K562 treated with DMSO at 1 percent for 48 hours (cell line): Measurements from ENCODE around the gene KIR3DL3. TPM values are rescaled to one million over a fixed set of nuclear protein-coding genes. Genes with fewer than 3 reads are reported as not detected.

Experiments
- total RNA-seq: library from RNA; unstranded; fragments of 300-600 nt; gene quantifications from 2 replicates; pipeline ENCODE4 v1.2.3, GENCODE V29; 2022; ENCODE audit warnings: low replicate concordance; ENCODE audit errors: extremely low read depth

KIR3DL3 gene
- total RNA-seq = not detected in 2 replicates

DNA sequence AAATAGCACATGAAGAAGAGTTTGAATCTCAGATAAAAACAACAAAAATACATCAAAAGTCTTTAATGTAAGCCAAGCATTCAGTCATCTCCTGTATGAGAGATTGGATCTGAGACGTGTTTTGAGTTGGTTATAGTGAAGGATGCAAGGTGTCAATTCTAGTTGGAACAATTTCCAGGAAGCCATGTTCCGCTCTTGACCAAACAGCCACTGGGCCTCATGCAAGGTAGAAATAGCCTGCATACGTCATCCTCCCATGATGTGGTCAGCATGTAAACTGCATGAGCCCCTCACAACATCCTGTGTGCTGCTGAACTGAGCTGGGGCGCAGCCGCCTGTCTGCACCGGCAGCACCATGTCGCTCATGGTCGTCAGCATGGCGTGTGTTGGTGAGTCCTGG is at the start of gene KIR3DL3:
Gene KIR3DL3 (plus strand): TSS at position 301 of the 400 bp plus-strand sequence. CDS start 55 bp downstream, at position 356.

DNA sequence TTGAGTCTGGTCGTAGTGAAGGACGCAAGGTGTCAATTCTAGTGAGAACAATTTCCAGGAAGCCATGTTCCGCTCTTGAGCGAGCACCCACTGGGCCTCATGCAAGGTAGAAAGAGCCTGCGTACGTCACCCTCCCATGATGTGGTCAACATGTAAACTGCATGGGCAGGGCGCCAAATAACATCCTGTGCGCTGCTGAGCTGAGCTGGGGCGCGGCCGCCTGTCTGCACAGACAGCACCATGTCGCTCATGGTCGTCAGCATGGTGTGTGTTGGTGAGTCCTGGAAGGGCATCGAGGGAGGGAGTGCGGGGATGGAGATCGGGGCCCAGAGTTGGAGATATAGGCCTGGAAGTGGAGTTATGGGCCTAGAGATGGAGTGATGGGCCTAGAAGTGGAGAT is 14.1 kb downstream of the KIR3DL3 start, which contains the start of gene KIR2DL3:
Gene KIR2DL3 (plus strand): TSS at position 208 of the 400 bp plus-strand sequence. CDS start 33 bp downstream, at position 241.

DNA sequence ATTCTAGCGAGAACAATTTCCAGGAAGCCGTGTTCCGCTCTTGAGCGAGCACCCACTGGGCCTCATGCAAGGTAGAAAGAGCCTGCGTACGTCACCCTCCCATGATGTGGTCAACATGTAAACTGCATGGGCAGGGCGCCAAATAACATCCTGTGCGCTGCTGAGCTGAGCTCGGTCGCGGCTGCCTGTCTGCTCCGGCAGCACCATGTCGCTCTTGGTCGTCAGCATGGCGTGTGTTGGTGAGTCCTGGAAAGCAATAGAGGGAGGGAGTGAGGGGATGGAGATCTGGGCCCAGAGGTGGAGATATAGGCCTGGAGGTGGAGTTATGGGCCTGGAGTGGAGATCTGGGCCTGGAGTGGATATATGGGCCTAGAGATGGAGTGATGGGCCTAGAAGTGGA is 45.4 kb downstream of the KIR3DL3 start, which contains the start of gene KIR2DL1:
Gene KIR2DL1 (plus strand): TSS at position 148 of the 400 bp plus-strand sequence. CDS start 58 bp downstream, at position 206.

Other genes starting within 250 kb of the KIR3DL3 start
- not detected in 2 replicates for gene LAIR2, start 221.6 kb upstream of the KIR3DL3 start, total RNA-seq
- gene LILRA2, start 150.7 kb upstream of the KIR3DL3 start, total RNA-seq = not detected in 2 replicates
- gene LILRA1, start 130.8 kb upstream of the KIR3DL3 start, total RNA-seq = not detected in 2 replicates
- gene LILRB1, start 94.0 kb upstream of the KIR3DL3 start, total RNA-seq = not detected in 2 replicates
- gene LILRB4, start 61.5 kb upstream of the KIR3DL3 start, total RNA-seq = not detected in 2 replicates
- not detected in 2 replicates for gene KIR2DL3, start 14.1 kb downstream of the KIR3DL3 start, total RNA-seq
- gene KIR2DL1, start 45.4 kb downstream of the KIR3DL3 start, total RNA-seq = not detected in 2 replicates
- not detected in 2 replicates for gene KIR2DL4, start 79.2 kb downstream of the KIR3DL3 start, total RNA-seq
- gene KIR3DL1, start 92.0 kb downstream of the KIR3DL3 start, total RNA-seq = not detected in 2 replicates
- not detected in 2 replicates for gene KIR2DS4, start 108.2 kb downstream of the KIR3DL3 start, total RNA-seq
- gene KIR3DL2, start 126.0 kb downstream of the KIR3DL3 start, total RNA-seq = not detected in 2 replicates
- gene FCAR, start 149.8 kb downstream of the KIR3DL3 start, total RNA-seq = not detected in 2 replicates
- not detected in 2 replicates for gene NCR1, start 181.7 kb downstream of the KIR3DL3 start, total RNA-seq
- not detected in 2 replicates for gene NLRP7, start 223.1 kb downstream of the KIR3DL3 start, total RNA-seq
- gene NLRP2, start 241.9 kb downstream of the KIR3DL3 start, total RNA-seq = not detected in 2 replicates